ENCODE results near the gene THAP7.

DNA sequence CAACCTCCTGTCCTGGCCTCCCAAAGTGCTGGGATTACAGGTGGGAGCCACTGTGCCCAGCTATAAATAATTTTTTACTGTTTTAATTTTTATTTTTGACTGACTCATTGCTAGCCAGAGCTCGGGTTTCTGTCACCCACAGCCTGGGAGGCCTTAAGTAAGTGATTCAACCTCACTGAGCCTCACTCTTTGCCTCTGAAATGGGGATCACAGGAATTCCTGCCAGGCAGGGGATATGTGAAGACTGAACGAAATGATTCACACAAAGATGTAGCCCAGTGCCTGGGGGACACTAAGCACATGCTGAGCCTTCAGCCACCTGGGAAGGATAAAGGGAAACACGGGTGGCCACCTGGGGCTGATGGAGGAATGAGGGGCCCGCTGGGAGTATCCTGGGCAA is 40.0 kb upstream of the THAP7 start:
- TF ChIP-seq, protein P1, sequence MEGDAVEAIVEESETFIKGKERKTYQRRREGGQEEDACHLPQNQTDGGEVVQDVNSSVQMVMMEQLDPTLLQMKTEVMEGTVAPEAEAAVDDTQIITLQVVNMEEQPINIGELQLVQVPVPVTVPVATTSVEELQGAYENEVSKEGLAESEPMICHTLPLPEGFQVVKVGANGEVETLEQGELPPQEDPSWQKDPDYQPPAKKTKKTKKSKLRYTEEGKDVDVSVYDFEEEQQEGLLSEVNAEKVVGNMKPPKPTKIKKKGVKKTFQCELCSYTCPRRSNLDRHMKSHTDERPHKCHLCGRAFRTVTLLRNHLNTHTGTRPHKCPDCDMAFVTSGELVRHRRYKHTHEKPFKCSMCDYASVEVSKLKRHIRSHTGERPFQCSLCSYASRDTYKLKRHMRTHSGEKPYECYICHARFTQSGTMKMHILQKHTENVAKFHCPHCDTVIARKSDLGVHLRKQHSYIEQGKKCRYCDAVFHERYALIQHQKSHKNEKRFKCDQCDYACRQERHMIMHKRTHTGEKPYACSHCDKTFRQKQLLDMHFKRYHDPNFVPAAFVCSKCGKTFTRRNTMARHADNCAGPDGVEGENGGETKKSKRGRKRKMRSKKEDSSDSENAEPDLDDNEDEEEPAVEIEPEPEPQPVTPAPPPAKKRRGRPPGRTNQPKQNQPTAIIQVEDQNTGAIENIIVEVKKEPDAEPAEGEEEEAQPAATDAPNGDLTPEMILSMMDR (conservative IDR thresholded peaks at IDR 0.05; ENCODE audit: low read depth, low read length), result no peak
- no peak for TF ChIP-seq EZH2 (IDR thresholded peaks at IDR 0.05; ENCODE audit: borderline replicate concordance, low read depth, low read length, poor library complexity, severe bottlenecking)

Data from A673 (cell line).